SH-SY5Y (cell line): ENCODE data around the gene CENPB.

Experiments
- GATA2 ChIP-seq: IDR thresholded peaks from 2 replicates; pipeline ENCODE4 v1.6.1; 2011; ENCODE audit warnings: mild to moderate bottlenecking, low read depth, low read length
- GATA3 ChIP-seq: IDR thresholded peaks from 2 replicates; pipeline ENCODE4 v1.6.1; 2011; ENCODE audit warnings: low read depth, mild to moderate bottlenecking, low read length, moderate library complexity

GRCh38 chr20:3808544-3808943, 22.0 kb upstream of the CENPB start:
- no peak for TF ChIP-seq GATA3
- no peak for TF ChIP-seq GATA2
